Erythroblast (primary cell): ENCODE data around the gene MIA2.
A peak's percentile ranks its signal among the peaks of the same experiment; 100 is the strongest.

ENCODE experiments used
- DNase-seq, 2 experiments: peaks; one replicate each; lab custom pipeline; 2025; lab: John Stamatoyannopoulos, UW
- GATA1 ChIP-seq: IDR thresholded peaks from 2 replicates; pipeline ENCODE4 v1.6.1; 2011; ENCODE audit warnings: low read depth, mild to moderate bottlenecking, control low read depth, low read length, moderate library complexity
- POLR2A ChIP-seq: IDR thresholded peaks from 2 replicates; pipeline ENCODE4 v1.6.1; 2011; ENCODE audit warnings: mild to moderate bottlenecking, low read length

Gene MIA2

DNA sequence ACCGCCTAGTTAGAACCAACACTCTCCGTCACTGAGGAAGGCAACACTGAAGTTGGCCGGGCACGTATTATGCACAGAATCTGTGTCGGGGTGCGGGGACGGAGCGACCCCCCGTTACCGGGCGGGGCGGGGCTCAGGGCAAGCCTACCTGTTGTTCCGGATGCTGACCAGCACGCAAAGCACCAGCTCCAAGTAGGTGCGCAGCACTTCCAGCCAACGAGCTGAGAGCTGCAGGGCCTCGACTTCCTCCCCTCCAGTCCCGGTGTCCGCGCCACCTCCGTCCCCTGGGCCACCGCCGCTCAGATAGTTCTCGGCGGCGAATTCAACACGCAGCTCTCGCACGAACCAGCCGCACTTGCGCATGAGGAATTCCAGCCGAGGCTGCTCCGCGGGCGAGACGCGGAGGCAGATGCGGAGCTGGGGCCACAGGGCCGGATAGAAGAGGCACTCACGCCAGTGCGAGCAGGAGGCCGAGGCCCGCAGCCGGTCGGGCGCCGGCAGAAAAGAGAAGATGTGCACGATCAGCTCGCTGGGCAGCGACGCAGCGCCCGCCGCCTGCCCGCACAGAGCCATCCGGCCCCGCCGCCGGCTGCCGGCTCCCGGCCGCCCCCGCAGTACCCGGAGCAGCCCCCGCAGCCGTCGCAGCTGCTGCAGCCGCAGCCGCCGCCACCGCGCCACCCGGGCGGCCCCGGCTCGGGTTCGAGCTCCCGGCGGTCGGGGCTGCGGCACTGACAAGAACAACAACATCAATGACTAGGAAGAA lies 197.9 kb downstream of the MIA2 start:
- DNase-seq: peak; percentile 69 to 79
- no peak for TF ChIP-seq GATA1
- peak; percentile 85 for TF ChIP-seq POLR2A

DNA sequence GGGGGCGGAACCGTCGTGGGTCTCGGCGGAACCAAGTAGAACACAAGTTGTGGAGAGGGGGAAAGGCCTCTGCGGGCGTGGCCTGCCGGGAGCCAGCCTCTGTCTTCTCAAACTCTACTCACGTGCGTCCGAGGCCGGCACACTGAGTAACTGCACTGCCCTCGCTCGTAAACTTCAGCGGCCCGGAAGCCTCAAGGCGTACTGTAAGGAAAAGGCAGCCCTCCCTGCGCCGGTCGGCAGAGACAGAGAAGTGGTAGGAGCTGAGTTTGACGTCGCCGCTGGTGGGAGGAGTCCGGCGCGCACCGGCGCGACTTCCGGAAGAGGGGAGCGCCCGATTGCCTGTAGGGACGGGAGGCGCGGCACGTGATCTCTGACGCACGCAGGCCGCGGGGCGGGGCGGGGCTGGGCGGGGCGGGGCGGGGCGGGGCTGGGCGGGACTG lies 198.5 kb downstream of the MIA2 start, which contains the start of gene FBXO33:
TSS of gene FBXO33 (minus strand) at position 255 of the 440 bp plus-strand sequence. CDS start 271 bp downstream, outside the sequence.
- peak; percentile 98 for DNase-seq
- no peak for TF ChIP-seq GATA1
- TF ChIP-seq POLR2A: peak; percentile 68

DNA sequence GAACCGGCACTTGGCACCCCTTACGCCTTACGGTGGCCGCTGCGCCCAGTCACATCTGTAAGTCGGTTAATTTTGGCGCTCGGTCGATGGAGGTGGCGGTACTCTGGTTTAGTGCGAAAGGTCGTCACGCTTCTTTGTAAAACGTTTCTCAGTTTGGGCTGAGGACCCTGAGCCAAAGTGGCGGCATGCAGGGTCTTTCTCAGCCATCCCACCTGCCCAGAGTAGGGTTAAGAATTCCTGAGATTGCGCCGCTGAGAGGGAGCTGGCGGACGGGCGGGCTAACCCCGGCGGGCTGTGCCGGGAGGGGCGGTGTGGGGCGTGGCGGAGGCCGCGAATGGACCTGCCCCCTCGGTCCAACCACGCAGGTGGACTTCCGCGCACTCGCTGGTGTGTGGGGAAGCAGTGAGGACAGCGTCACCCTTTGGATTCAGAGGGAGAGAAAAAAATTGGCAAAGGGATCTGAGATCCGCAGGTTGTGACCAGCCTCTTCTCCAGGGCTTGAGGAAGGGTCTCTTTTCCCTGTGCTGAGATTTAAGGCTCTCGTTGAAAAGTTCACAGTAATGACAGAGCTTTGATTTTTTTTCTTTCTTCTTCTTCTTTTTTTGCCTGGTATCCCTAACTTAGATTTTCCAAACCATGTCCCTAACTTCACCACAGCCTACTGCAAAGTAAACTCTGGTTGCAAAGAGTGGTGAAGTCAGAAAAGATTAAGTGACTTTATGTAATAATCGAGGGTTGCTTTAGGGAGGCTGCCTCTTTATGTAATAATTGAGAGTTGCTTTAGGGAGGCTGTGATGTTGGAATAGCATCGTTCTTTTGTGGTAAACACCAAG lies 199.1 kb downstream of the MIA2 start:
- DNase-seq: peak; percentile 77 to 80
- TF ChIP-seq POLR2A (no peak), GATA1 (no peak)

DNA sequence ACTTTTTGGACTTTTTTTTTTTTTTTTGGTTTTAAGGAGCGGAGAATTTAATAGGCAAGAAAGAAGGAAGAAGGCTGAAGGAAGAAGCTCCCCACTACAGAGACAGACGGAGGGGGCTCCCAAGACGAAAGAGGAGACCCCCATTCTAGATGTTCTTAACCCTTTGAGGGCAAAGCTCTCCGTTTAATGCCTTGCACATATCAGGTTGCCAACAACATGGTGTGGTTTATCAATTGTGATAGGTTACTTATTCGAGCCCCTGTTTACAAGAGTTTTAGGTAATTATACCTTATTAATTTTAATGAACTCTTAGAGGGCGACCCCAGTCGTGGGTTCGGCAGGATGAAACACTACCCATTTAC lies 199.7 kb downstream of the MIA2 start:
- no peak for DNase-seq
- TF ChIP-seq POLR2A (no peak), GATA1 (no peak)

DNA sequence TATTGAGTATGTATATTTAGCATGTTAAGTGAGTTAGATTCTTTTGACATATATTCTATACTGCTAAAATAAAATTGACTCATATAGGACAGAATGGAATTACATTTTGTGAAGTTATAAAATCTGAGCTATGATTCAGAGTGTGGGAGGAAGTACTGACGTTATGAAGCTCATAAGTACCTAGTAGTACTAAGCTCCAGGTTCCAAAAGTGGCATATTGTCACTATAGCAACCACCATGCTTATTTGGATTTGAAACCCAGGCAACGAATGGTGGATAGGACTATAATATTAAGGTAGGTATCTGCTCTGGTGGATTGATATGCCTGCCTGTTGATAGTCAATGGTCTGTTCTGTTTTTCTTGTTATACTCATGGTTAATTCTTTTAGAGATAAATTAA lies 200.7 kb downstream of the MIA2 start:
- no peak for TF ChIP-seq POLR2A
- no peak for TF ChIP-seq GATA1
- DNase-seq: no peak

DNA sequence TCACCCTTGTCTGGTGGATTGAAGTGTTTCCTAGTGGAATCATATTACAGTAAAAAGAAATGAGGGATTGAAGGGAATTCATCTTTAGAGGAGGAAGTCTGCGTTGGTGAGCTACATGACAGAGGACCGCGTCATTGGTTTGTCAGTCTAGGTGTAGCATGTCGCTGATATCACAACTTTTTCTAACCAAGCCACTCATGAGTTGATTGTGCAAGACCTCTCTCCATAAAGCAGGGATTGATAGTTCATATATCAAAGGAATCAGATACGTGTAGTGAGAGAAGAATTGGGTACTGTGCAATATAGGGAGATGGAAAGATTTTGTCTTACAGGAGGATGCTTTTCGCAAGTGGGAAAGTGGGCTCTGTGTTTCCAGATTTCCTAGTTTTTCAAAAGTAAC lies 201.5 kb downstream of the MIA2 start:
- TF ChIP-seq POLR2A: no peak
- no peak for DNase-seq
